AG04450 (cell line): ENCODE results near the gene SOWAHB. TPM values are rescaled to one million over a fixed set of nuclear protein-coding genes. Genes with fewer than 3 reads are reported as not detected.
"Not testable (repeated sequence)": the region's sequence is repeated elsewhere in the genome, so short reads cannot be mapped to it uniquely, and the experiment has no call there.

ENCODE experiments used
- CTCF ChIA-PET: fragments of 300-600, 350-600 bp; formaldehyde crosslinking; extraction: SDS; loops from one replicate; lab custom pipeline; 2022; ENCODE audit warnings: antibody characterized with exemption, inconsistent platforms; lab: Charles Lee
- POLR2A ChIA-PET: fragments of 350-600 bp; formaldehyde crosslinking; extraction: SDS; loops from one replicate; lab custom pipeline; 2021; ENCODE audit warnings: antibody characterized with exemption, inconsistent platforms; lab: Yijun Ruan, JAX
- DNase-seq: peaks from one replicate; pipeline ENCODE4 v3.0.0-alpha.2; 2011; ENCODE audit warnings: low read depth, low spot score
- H3K27ac ChIP-seq: one replicate; pipeline ENCODE4 v1.5.1; 2012; ENCODE audit warnings: low read depth, low read length, control low read depth
- H3K27me3 ChIP-seq: one replicate; pipeline ENCODE4 v1.6.0; 2012; ENCODE audit warnings: low read length; ENCODE audit not compliant: control insufficient read depth, insufficient read depth
- H3K4me3 ChIP-seq: 2 replicates; pipeline ENCODE4 v1.5.1; 2011; ENCODE audit warnings: mild to moderate bottlenecking, low read depth, low read length, control low read depth
- H3K9me3 ChIP-seq: 2 replicates; pipeline ENCODE4 v1.5.1; 2012; ENCODE audit warnings: low read length; ENCODE audit not compliant: control insufficient read depth, insufficient read depth
- CTCF ChIP-seq: IDR thresholded peaks from 2 replicates; pipeline ENCODE4 v1.5.1; 2011; ENCODE audit warnings: low read depth, low read length, control low read depth, inconsistent platforms
- polyA plus RNA-seq: library from polyadenylated mRNA; depleted of rRNA; stranded (reverse); fragments of >200 nt; gene quantifications from 2 replicates; pipeline ENCODE4 v1.2.3, GENCODE V29; 2011

SOWAHB gene
- polyA plus RNA-seq, 1 experiment: not detected

GRCh38 chr4:76879731-76880364 is 18.1 kb downstream of the SOWAHB start:
- POLR2A ChIA-PET: interaction anchor here (1.0 kb wide), 1 partner anchor 65 kb away, joined by 3 read pairs; no protein-coding TSS in a partner anchor
- H3K4me3 ChIP-seq: no peak overlapping the region
- no peaks in the 10 kb centered on the region for H3K27me3 ChIP-seq
- H3K27ac ChIP-seq: no peak overlapping the region
- no peaks in the 10 kb centered on the region for H3K9me3 ChIP-seq
- DNase-seq: peak; percentile 15
- TF ChIP-seq CTCF: no peak
- CTCF ChIA-PET: interaction anchor here (0.6 kb wide), 1 partner anchor 1139 kb away, joined by 5 read pairs; no protein-coding TSS in a partner anchor

DNA sequence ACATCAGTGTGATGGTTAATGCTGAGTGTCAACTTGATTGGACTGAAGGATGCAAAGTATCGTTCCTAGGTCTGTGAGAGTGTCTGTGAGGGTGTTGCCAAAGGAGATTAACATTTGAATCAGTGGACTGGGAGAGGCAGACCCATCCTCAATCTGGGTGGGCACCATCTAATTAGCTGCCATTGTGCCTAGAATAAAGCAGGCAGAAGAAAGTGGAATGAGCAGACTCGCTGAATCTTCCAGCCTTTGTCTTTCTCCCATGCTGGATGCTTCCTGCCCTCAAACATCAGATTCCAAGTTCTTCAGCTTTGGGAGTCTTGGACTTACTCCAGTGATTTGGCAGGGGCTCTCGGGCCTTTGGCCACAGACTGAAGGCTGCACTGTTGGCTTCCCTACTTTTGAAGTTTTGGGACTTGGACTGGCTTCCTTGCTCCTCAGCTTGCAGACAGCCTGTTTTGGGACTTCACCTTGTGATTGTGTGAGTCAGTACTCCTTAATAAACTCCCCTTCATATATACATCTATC is 19.2 kb downstream of the SOWAHB start:
- H3K27ac ChIP-seq, H3K9me3 ChIP-seq, H3K27me3 ChIP-seq, H3K4me3 ChIP-seq, POLR2A ChIA-PET, DNase-seq, CTCF ChIA-PET: not testable (repeated sequence)

DNA sequence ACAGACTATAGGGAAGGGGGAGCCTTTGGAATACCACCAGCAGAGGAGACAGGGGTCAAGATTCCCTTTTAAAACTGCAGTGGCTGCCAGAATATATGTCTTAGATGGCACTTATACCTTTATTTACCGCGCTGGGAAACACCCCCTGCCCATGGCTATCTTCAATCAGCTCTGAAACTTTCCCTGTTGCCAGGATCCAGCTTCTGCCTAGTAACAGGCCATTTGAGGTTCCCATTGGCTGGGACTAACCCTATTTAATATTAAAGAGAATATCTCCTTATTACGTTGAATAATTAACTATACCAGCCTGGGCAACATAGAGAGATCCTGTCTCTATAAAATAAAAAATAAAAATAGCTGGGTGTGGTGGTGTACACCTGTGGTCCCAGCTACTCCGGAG is 23.8 kb downstream of the SOWAHB start:
- no peak overlapping the region for H3K4me3 ChIP-seq
- TF ChIP-seq CTCF: no peak
- no peaks in the 10 kb centered on the region for H3K9me3 ChIP-seq
- no peak overlapping the region for H3K27ac ChIP-seq
- DNase-seq: no peak
- CTCF ChIA-PET: no interaction called here
- no peaks in the 10 kb centered on the region for H3K27me3 ChIP-seq
- POLR2A ChIA-PET: no interaction called here

- POLR2A ChIA-PET: no interaction called here
- DNase-seq: no peak
- CTCF ChIA-PET: no interaction called here
- H3K27ac ChIP-seq: no peak overlapping the region
- TF ChIP-seq CTCF: no peak
- H3K4me3 ChIP-seq: no peak overlapping the region
- H3K9me3 ChIP-seq: no peaks in the 10 kb centered on the region
- no peaks in the 10 kb centered on the region for H3K27me3 ChIP-seq
Observed at GRCh38 chr4:76873495-76873894, 24.4 kb downstream of the SOWAHB start.

DNA sequence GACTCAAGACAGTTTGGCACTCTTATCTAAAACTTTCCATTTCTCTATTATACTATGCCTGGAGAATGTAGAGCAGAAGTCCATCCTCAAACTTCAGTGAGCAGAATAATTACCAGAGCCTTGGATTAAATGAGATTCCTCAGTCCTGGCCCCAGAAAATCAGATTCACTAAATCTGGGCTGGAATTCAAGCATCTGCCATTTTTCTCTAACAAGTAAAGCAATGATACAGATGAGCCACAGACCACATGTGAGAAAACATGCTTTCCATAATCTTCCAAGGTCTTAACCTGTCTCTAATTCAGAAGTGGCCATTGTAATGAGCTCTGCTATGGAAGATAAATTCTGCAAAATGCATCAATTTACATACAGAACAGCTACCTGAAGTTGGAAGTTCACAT is 25.4 kb downstream of the SOWAHB start:
- no peak overlapping the region for H3K27ac ChIP-seq
- CTCF ChIA-PET: no interaction called here
- H3K9me3 ChIP-seq: no peaks in the 10 kb centered on the region
- POLR2A ChIA-PET: no interaction called here
- no peaks in the 10 kb centered on the region for H3K27me3 ChIP-seq
- H3K4me3 ChIP-seq: no peak overlapping the region
- no peak for TF ChIP-seq CTCF
- DNase-seq: no peak

DNA sequence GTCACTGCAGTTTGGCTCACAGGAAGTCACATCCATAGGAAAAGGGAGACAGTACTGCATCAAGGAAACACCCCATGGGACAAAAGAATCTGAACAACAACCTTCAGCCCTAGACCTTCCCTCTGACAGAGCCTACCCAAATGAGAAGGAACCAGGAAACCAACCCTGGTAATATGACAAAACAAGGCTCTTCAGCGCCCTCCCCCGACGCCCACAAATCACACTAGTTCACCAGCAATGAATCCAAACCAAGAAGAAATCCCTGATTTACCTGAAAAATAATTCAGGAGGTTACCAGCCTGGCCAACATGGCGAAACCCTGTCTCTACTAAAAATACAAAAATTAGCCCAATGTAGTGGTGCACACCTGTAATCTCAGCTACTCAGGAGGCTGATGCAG is 29.2 kb downstream of the SOWAHB start:
- H3K9me3 ChIP-seq, H3K4me3 ChIP-seq, DNase-seq, H3K27ac ChIP-seq, H3K27me3 ChIP-seq: not testable (repeated sequence)
- ChIA-PET CTCF (interaction anchor here (0.7 kb wide), 1 partner anchor 139 kb away, joined by 4 read pairs; no protein-coding TSS in a partner anchor), POLR2A (interaction anchor here (0.6 kb wide), 1 partner anchor 115 kb away, joined by 7 read pairs; no protein-coding TSS in a partner anchor)
